Measurements from ENCODE around the gene PLA2G4E. TPM values are rescaled to one million over a fixed set of nuclear protein-coding genes. Genes with fewer than 3 reads are reported as not detected.

The PLA2G4E gene
- total and polyA plus RNA-seq, 2 donors (not counting 1 experiment from before 2014, with no cell fraction given): not detected

DNA sequence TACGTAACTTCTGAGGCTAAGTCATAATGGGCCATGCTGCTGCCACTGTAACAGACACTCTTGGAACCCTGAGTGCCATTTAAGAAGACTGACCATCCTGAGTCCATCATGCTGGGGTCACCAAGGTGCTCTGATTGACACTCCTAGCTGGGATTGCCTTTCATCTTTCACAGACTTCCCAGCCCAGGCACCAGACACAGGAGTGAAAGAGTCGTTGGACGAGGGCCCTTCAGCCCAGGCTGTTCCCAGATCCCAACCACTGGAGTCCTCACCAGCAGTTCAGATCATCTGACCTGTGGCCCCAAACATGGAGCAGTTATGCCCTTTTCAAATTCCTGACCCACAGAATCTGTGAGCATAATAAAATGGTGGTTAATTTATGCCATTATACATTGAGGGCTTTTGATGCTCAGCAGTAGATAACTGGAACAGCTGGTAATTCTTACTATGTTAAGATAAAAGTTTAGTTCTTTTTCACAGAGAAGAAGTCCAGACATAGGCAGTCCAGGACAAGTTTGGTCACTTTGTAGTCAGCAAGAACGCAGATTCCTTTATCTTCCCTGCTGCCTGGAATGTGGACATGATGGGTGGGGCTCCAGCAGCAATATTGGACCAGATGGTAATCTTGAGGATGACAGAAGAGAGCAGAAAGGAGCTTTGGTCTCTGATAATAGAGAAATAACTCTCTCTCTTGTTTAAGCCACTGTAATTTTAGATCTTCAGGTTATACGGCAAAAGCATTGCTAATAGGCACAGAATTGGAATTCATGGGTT, 41.2 kb downstream of the PLA2G4E start:
- Histone ChIP-seq H3K9me3 (ENCODE audit: control insufficient read depth, insufficient read depth, low read depth, low read length) (no peaks in the 10 kb centered on the region), H3K4me3 (replicated peaks in 1 of 4; ENCODE audit: control extremely low read depth in 1 of 4, insufficient read depth in 1 of 4, low read depth in 3 of 4, low read length in 4 of 4) (no peak overlapping the region), H2AFZ (ENCODE audit: low read length) (no peak overlapping the region), H3K27ac (ENCODE audit: insufficient read depth, low read length) (no peak overlapping the region), H3K36me3 (ENCODE audit: control insufficient read depth, insufficient read depth, low read length) (no peaks in the 10 kb centered on the region), H4K20me1 (ENCODE audit: control insufficient read depth, extremely low read depth, insufficient read depth, low read length) (no peaks in the 10 kb centered on the region), H3K4me1 (ENCODE audit: control insufficient read depth, extremely low read depth, insufficient read depth, low read length) (no peaks in the 10 kb centered on the region), H3K79me2 (ENCODE audit: control insufficient read depth, insufficient read depth, low read length) (no peaks in the 10 kb centered on the region), H3K27me3 (ENCODE audit: control insufficient read depth, insufficient read depth, low read length) (peaks cover 6% of the 10 kb centered on the region), H3K4me2 (ENCODE audit: extremely low read depth, insufficient read depth, low read length) (no peak overlapping the region), H3K9ac (ENCODE audit: insufficient read depth, low read length) (no peak overlapping the region)
- no peak for DNase-seq (ENCODE audit: low read depth in 2 of 2)
- TF ChIP-seq, protein P1, sequence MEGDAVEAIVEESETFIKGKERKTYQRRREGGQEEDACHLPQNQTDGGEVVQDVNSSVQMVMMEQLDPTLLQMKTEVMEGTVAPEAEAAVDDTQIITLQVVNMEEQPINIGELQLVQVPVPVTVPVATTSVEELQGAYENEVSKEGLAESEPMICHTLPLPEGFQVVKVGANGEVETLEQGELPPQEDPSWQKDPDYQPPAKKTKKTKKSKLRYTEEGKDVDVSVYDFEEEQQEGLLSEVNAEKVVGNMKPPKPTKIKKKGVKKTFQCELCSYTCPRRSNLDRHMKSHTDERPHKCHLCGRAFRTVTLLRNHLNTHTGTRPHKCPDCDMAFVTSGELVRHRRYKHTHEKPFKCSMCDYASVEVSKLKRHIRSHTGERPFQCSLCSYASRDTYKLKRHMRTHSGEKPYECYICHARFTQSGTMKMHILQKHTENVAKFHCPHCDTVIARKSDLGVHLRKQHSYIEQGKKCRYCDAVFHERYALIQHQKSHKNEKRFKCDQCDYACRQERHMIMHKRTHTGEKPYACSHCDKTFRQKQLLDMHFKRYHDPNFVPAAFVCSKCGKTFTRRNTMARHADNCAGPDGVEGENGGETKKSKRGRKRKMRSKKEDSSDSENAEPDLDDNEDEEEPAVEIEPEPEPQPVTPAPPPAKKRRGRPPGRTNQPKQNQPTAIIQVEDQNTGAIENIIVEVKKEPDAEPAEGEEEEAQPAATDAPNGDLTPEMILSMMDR (conservative IDR thresholded peaks at IDR 0.05 in 1 of 2, IDR thresholded peaks at IDR 0.05 in 1 of 2; ENCODE audit: low read depth in 1 of 2, low read length in 2 of 2): no peak
- TF ChIP-seq EZH2 (IDR thresholded peaks at IDR 0.05; ENCODE audit: low read length, missing control alignments): no peak

DNA sequence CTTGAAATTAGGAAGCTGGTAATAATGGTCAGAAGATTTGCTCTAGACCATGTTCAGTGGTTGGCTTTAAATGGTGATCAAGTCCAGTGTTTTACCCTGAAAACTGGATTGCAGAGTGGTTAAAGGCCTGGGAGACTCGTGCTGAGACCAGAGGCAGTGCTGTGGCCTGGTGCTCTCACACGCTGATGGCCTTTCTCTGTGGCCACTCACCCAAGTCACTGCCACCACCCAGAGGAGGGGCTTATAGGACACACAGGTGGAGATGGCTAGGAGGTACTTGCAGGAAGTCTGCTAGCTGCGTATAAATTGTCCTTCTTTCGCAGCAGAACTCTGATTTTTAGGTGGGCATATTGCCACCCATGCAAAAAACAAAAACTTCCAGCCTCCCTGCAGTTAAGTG, 42.3 kb downstream of the PLA2G4E start:
- H3K9me3 ChIP-seq (ENCODE audit: control insufficient read depth, insufficient read depth, low read depth, low read length): no peaks in the 10 kb centered on the region
- H3K36me3 ChIP-seq (ENCODE audit: control insufficient read depth, insufficient read depth, low read length): no peaks in the 10 kb centered on the region
- no peak overlapping the region for H3K9ac ChIP-seq (ENCODE audit: insufficient read depth, low read length)
- H3K4me1 ChIP-seq (ENCODE audit: control insufficient read depth, extremely low read depth, insufficient read depth, low read length): no peaks in the 10 kb centered on the region
- no peak overlapping the region for H3K27ac ChIP-seq (ENCODE audit: insufficient read depth, low read length)
- no peaks in the 10 kb centered on the region for H3K79me2 ChIP-seq (ENCODE audit: control insufficient read depth, insufficient read depth, low read length)
- H3K4me3 ChIP-seq (replicated peaks in 1 of 4; ENCODE audit: control extremely low read depth in 1 of 4, insufficient read depth in 1 of 4, low read depth in 3 of 4, low read length in 4 of 4): no peak overlapping the region
- no peak overlapping the region for H3K4me2 ChIP-seq (ENCODE audit: extremely low read depth, insufficient read depth, low read length)
- DNase-seq (ENCODE audit: low read depth in 2 of 2): no peak
- no peaks in the 10 kb centered on the region for H4K20me1 ChIP-seq (ENCODE audit: control insufficient read depth, extremely low read depth, insufficient read depth, low read length)
- peaks cover 2% of the 10 kb centered on the region for H3K27me3 ChIP-seq (ENCODE audit: control insufficient read depth, insufficient read depth, low read length)
- TF ChIP-seq EZH2 (IDR thresholded peaks at IDR 0.05; ENCODE audit: low read length, missing control alignments): no peak
- TF ChIP-seq, protein P1 (conservative IDR thresholded peaks at IDR 0.05 in 1 of 2, IDR thresholded peaks at IDR 0.05 in 1 of 2; ENCODE audit: low read depth in 1 of 2, low read length in 2 of 2): no peak
- no peak overlapping the region for H2AFZ ChIP-seq (ENCODE audit: low read length)

DNA sequence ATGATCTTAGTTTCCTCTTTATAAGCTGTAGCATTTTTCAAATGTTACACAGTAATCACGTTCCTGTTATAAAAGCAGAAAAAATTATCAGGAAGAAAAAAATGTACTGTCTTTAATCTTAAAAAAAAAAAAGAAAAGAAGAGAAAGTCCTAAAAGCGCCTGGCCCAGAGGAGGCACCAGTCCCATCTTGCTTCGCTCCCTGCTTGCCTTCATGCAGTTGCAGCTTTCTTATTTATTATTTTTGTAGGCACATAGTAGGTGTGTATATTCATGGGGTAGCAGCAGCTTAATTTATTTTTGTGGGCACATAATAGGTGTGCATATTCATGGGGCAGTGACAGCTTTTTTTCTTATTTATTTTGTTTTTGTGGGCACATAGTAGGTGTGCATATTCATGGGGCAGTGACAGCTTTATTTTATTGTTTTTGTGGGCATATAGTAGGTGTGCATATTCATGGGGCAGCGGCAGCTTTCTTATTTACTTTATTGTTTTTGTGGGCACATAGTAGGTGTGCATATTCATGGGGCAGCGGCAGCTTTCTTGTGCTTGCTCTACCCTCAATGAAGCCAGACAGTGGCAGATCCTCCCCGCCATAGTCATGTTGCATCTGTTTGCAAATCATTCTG, 43.0 kb downstream of the PLA2G4E start:
- no peaks in the 10 kb centered on the region for H3K9me3 ChIP-seq (ENCODE audit: control insufficient read depth, insufficient read depth, low read depth, low read length)
- no peak overlapping the region for H2AFZ ChIP-seq (ENCODE audit: low read length)
- H3K79me2 ChIP-seq (ENCODE audit: control insufficient read depth, insufficient read depth, low read length): no peaks in the 10 kb centered on the region
- no peaks in the 10 kb centered on the region for H3K36me3 ChIP-seq (ENCODE audit: control insufficient read depth, insufficient read depth, low read length)
- H3K27ac ChIP-seq (ENCODE audit: insufficient read depth, low read length): no peak overlapping the region
- no peak overlapping the region for H3K9ac ChIP-seq (ENCODE audit: insufficient read depth, low read length)
- no peak overlapping the region for H3K4me3 ChIP-seq (replicated peaks in 1 of 4; ENCODE audit: control extremely low read depth in 1 of 4, insufficient read depth in 1 of 4, low read depth in 3 of 4, low read length in 4 of 4)
- no peaks in the 10 kb centered on the region for H4K20me1 ChIP-seq (ENCODE audit: control insufficient read depth, extremely low read depth, insufficient read depth, low read length)
- no peak for DNase-seq (ENCODE audit: low read depth in 2 of 2)
- no peaks in the 10 kb centered on the region for H3K4me1 ChIP-seq (ENCODE audit: control insufficient read depth, extremely low read depth, insufficient read depth, low read length)
- peaks cover 2% of the 10 kb centered on the region for H3K27me3 ChIP-seq (ENCODE audit: control insufficient read depth, insufficient read depth, low read length)
- H3K4me2 ChIP-seq (ENCODE audit: extremely low read depth, insufficient read depth, low read length): no peak overlapping the region
- TF ChIP-seq, protein P1 (conservative IDR thresholded peaks at IDR 0.05 in 1 of 2, IDR thresholded peaks at IDR 0.05 in 1 of 2; ENCODE audit: low read depth in 1 of 2, low read length in 2 of 2): no peak
- TF ChIP-seq EZH2 (IDR thresholded peaks at IDR 0.05; ENCODE audit: low read length, missing control alignments): no peak

Data from fibroblast of lung (primary cell).